KBM-7 (cell line): Measurements from ENCODE around the gene EYA2.
"Not testable (repeated sequence)": the region's sequence is repeated elsewhere in the genome, so short reads cannot be mapped to it uniquely, and the experiment has no call there.

Experiments used
- DNase-seq: peaks from one replicate; pipeline ENCODE4 v3.0.0-alpha.2; 2015
- in situ Hi-C: fragments of 300-500 bp; cut with MboI; formaldehyde crosslinking; loops from 2 replicates; pipeline ENCODE4 v1.14.3; 2020; ENCODE audit warnings: low sequenced_read_pairs, low pct_unique_long_range_greater_than_20kb, mixed read lengths

The EYA2 gene

GRCh38 chr20:46894971-46895905 is 595 bp downstream of the EYA2 start:
- no peak for DNase-seq
- in situ Hi-C loops, result no loop called here

GRCh38 chr20:46895906-46896242 is 1.2 kb downstream of the EYA2 start:
- no peak for DNase-seq
- in situ Hi-C loops, result no loop called here

- DNase-seq, result no peak
- in situ Hi-C loops, result no loop called here
Observed at GRCh38 chr20:46897328-46897880, 2.8 kb downstream of the EYA2 start.

DNA sequence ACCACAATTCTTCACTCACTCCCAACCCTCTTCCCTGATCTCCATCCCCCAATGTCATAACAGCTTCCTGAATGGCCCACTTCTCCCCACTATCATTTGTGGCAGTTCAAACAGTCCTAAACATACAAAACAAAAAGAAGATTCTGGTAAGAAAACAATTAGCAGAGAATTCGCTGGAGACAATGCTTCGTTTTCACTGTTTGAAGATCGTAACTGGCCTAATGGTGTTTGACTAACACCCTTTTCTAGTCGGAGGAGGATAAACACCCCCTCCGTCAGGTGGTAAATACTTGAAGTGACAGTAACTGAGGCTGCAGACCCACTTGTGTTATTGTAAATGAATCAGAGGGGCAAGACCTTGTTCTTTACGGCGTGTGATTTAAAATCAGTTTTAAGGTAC is 3.8 kb downstream of the EYA2 start:
- in situ Hi-C loops, result no loop called here
- DNase-seq, result no peak

GRCh38 chr20:46899621-46900020 is 5.0 kb downstream of the EYA2 start:
- DNase-seq, result no peak
- in situ Hi-C loops, result no loop called here

GRCh38 chr20:46900086-46900485 is 5.4 kb downstream of the EYA2 start:
- in situ Hi-C loops, result no loop called here
- peak; percentile 15 for DNase-seq

- no peak for DNase-seq
- in situ Hi-C loops, result no loop called here
Observed at GRCh38 chr20:46900826-46901225, 6.2 kb downstream of the EYA2 start.

- no peak for DNase-seq
- in situ Hi-C loops, result no loop called here
Observed at GRCh38 chr20:46901638-46902037, 7.0 kb downstream of the EYA2 start.

DNA sequence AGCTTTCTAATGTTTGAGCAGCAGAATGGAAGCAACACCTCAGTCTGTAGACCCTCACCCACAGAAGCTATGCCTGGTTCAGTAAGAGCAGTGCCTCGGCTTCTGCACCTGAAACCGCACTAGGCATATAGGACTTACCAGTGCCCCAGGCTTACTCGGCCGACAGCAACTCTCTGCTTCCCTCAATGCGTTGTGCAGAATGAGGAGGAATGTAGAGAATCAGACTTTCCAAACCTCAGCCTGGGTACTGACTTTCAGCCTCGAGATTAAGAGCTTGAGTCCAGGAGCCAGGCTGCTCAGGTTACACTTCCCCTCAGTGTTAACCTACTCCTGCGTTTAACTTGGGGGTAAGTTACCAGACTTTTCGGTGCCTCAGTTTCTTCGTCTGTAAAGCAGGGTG is 8.6 kb downstream of the EYA2 start:
- in situ Hi-C loops, result no loop called here
- DNase-seq, result no peak

DNA sequence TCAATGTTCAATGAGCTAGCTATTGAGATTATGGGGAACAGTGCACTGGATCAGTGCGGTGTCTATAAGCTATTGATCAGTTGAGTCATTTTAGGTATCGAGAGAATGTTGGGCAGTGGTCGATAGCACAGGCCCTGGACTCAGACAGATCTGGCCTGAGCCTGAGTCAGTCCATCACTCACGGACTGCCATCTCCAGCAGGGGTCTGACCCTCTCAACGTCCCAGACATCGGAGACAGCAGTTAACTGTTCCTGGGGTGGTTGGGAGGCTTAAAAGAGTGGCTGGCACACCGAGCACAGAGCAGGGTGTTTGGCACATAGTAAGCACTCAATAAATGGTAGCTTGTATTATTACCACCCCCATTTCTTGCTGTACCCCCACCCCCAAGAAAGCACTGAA is 9.3 kb downstream of the EYA2 start:
- in situ Hi-C loops, result no loop called here
- no peak for DNase-seq

DNA sequence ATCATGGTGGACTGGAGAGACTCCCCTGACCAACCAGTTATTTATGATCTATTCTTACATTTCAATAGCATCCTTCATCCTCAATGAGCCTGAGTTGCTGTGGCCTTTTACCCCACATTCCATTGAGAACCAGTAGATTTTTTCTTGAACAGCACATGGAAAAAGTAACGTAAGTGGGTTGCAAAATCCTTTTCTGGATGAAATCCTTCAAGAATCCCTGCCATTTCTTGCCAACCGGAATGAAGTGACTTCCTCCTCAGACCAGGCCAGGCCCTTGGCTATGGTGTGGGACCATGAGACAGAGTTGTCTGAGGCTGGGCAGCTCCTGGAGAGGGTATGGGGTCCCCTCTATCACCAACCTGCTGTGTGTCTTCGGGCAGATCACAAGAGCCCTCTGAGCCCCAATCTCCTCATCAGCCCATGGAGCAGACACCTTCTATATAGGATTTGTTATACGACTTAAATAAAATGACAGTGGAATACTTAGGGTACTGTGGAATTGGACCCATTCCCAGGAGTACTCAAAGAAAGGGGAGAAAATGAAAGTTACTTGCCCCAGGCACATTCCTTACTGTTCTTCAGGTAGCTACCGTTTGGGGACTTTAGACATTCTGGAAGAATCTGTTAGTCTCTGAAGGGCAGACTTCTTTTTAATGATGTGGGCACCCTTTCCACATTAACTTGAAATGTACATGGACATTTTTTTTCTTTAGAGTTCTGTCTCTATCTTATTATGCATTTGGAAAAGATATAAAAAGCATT is 10.9 kb downstream of the EYA2 start:
- no peak for DNase-seq
- in situ Hi-C loops, result no loop called here

- in situ Hi-C loops, result no loop called here
- no peak for DNase-seq
Observed at GRCh38 chr20:46913329-46914044, 18.8 kb downstream of the EYA2 start.

GRCh38 chr20:46914789-46915379 is 20.2 kb downstream of the EYA2 start:
- in situ Hi-C loops, result no loop called here
- no peak for DNase-seq

GRCh38 chr20:46915575-46916257 is 21.1 kb downstream of the EYA2 start:
- in situ Hi-C loops, result no loop called here
- no peak for DNase-seq

- in situ Hi-C loops, result no loop called here
Observed at GRCh38 chr20:46916258-46916603, 21.6 kb downstream of the EYA2 start.

DNA sequence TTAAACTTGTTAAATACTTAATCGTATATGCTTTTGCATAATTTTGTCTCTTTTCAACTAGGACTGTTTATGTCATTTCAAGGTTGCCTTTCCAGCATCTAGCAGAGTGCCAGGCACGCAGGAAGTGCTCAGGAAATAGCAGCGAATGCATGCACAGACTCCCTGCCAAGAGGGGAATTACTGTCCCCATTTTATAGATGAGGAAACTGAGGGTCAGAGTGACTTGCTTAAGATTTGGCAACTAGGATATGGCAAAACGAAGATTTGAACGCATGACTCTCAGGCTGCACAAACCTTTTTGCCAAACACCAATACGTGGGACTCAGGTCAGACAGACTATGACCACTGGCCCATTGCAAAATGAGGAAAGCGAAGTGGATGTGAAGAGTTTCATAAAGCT is 22.5 kb downstream of the EYA2 start:
- in situ Hi-C loops, result no loop called here
- no peak for DNase-seq

More at GRCh38 chr20:46916258-46916603, 21.6 kb downstream of the EYA2 start:
- DNase-seq, result no peak

- no peak for DNase-seq
- in situ Hi-C loops, result no loop called here
Observed at GRCh38 chr20:46920114-46920513, 25.5 kb downstream of the EYA2 start.

DNA sequence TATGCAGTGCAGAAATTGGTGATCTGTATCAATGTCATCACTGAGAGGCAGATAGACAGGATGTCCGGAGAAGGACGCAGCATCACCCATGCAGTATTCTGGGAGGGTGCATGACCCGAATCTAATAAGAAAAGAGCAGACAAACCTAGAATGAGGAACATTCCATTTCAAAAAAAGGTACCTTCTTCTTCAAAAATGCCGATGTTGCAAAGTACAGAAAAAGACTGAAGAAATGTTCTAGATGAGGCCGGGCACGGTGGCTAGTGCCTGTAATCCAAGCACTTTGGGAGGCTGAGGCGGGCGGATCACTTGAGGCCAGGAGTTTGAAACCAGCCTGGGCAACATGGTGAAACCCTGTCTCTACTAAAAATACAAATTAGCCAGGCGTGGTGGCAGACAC is 28.2 kb downstream of the EYA2 start:
- DNase-seq, in situ Hi-C loops: not testable (repeated sequence)

- in situ Hi-C loops, result no loop called here
- no peak for DNase-seq
Observed at GRCh38 chr20:46923550-46923949, 28.9 kb downstream of the EYA2 start.
